GM12892 (cell line): Measurements from ENCODE around the gene CPED1.
"Not testable (repeated sequence)": the region's sequence is repeated elsewhere in the genome, so short reads cannot be mapped to it uniquely, and the experiment has no call there.

Experiments used
- DNase-seq: peaks from one replicate; pipeline ENCODE4 v3.0.0; 2011; ENCODE audit not compliant: insufficient read length
- FAIRE-seq: peaks from 2 replicates; lab custom pipeline; 2011; peaks lifted over from hg19 to GRCh38; lab: Jason Lieb, UNC
- POLR2A ChIP-seq: IDR thresholded peaks from 2 replicates; pipeline ENCODE4 v1.6.1; 2011; ENCODE audit warnings: low read depth, low read length, control low read depth
- POLR2AphosphoS5 ChIP-seq: IDR thresholded peaks from 2 replicates; pipeline ENCODE4 v1.6.1; 2011; ENCODE audit warnings: low read depth, low read length, control low read depth
- TAF1 ChIP-seq: IDR thresholded peaks from 2 replicates; pipeline ENCODE4 v1.6.1; 2011; ENCODE audit warnings: low read depth, mild to moderate bottlenecking, control low read depth, low read length, borderline replicate concordance

Gene CPED1

GRCh38 chr7:121285066-121285667 lies 296.7 kb downstream of the CPED1 start:
- FAIRE-seq: no peak
- TF ChIP-seq POLR2A (no peak), POLR2AphosphoS5 (no peak), TAF1 (no peak)

GRCh38 chr7:121286186-121286585 lies 297.7 kb downstream of the CPED1 start:
- no peak for FAIRE-seq

More at GRCh38 chr7:121285066-121285667, 296.7 kb downstream of the CPED1 start:
- no peak for DNase-seq

GRCh38 chr7:121286742-121287734 lies 298.5 kb downstream of the CPED1 start:
- FAIRE-seq: no peak
- no peak for DNase-seq
- no peak for TF ChIP-seq TAF1
- no peak for TF ChIP-seq POLR2A
- no peak for TF ChIP-seq POLR2AphosphoS5

More at GRCh38 chr7:121286186-121286585, 297.7 kb downstream of the CPED1 start:
- TF ChIP-seq TAF1 (no peak), POLR2A (no peak), POLR2AphosphoS5 (no peak)
- no peak for DNase-seq

- TF ChIP-seq POLR2A (no peak), POLR2AphosphoS5 (no peak), TAF1 (no peak)
- no peak for DNase-seq
- no peak for FAIRE-seq
These were observed 300.4 kb downstream of the CPED1 start for GRCh38 chr7:121288894-121289293.

- not testable (repeated sequence) for FAIRE-seq, DNase-seq
These were observed 301.4 kb downstream of the CPED1 start for GRCh38 chr7:121289930-121290329.

- FAIRE-seq (no peak), DNase-seq (no peak)
- no peak for TF ChIP-seq POLR2AphosphoS5
- TF ChIP-seq TAF1: no peak
- no peak for TF ChIP-seq POLR2A
These were observed 306.0 kb downstream of the CPED1 start for GRCh38 chr7:121294448-121294992.

GRCh38 chr7:121297843-121298242 lies 309.3 kb downstream of the CPED1 start:
- no peak for TF ChIP-seq TAF1
- no peak for TF ChIP-seq POLR2AphosphoS5
- TF ChIP-seq POLR2A: no peak
- DNase-seq (no peak), FAIRE-seq (no peak)

- FAIRE-seq (no peak), DNase-seq (no peak)
- TF ChIP-seq TAF1 (no peak), POLR2A (no peak), POLR2AphosphoS5 (no peak)
These were observed 310.3 kb downstream of the CPED1 start for GRCh38 chr7:121298831-121299239.

- FAIRE-seq (no peak), DNase-seq (no peak)
- TF ChIP-seq POLR2A (no peak), TAF1 (no peak), POLR2AphosphoS5 (no peak)
These were observed 312.3 kb downstream of the CPED1 start for GRCh38 chr7:121300685-121301420.

- TF ChIP-seq POLR2AphosphoS5 (no peak), TAF1 (no peak), POLR2A (no peak)
- FAIRE-seq (no peak), DNase-seq (no peak)
These were observed 313.1 kb downstream of the CPED1 start for GRCh38 chr7:121301446-121302213.
